ENCODE results near the gene FMN2. TPM values are rescaled to one million over a fixed set of nuclear protein-coding genes. Genes with fewer than 3 reads are reported as not detected.

The FMN2 gene
- total RNA-seq, 1 experiment from 2014 or later, result 0.59 TPM

- H3K4me2 ChIP-seq (ENCODE audit: insufficient read depth, insufficient read length, low read length), result no peak overlapping the region
- H4K20me1 ChIP-seq (ENCODE audit: control insufficient read depth, insufficient read depth, insufficient read length), result no peaks in the 10 kb centered on the region
- no peak overlapping the region for H2BK15ac ChIP-seq (ENCODE audit: low read depth, low read length)
- H3K23me2 ChIP-seq (ENCODE audit: insufficient read length, low read depth, low read length, poor library complexity, severe bottlenecking), result no peaks in the 10 kb centered on the region
- H2BK20ac ChIP-seq (ENCODE audit: low read depth, low read length, poor library complexity, severe bottlenecking), result no peak overlapping the region
- H3K23ac ChIP-seq (ENCODE audit: insufficient read length, low read depth, low read length), result no peak overlapping the region
- H3K14ac ChIP-seq (ENCODE audit: insufficient read depth, low read length), result no peak overlapping the region
- Mint-ChIP-seq H3K27me3 (ENCODE audit: low read depth) (no peaks in the 10 kb centered on the region), H3K4me3 (no peak overlapping the region), H3K36me3 (ENCODE audit: insufficient read depth in 1 of 3, low read depth in 3 of 3) (no peaks in the 10 kb centered on the region), H3K9me3 (no peaks in the 10 kb centered on the region), H3K27ac (no peak overlapping the region), H3K4me1 (peaks cover 5 to 6% of the 10 kb centered on the region in 2 experiments; a peak in 3 of 4 replicates)
- no peaks in the 10 kb centered on the region for H3K27me3 ChIP-seq (ENCODE audit: insufficient read depth, low read length)
- no peak overlapping the region for H4K8ac ChIP-seq (replicated peaks; ENCODE audit: insufficient read length, low read depth, low read length)
- H3K56ac ChIP-seq (ENCODE audit: insufficient read length, low read depth, low read length), result no peak overlapping the region
- H3K4me1 ChIP-seq (ENCODE audit: insufficient read depth, low read length), result peaks cover 8% of the 10 kb centered on the region; the same call in 1 of the 2 replicates
- no peak overlapping the region for H4K5ac ChIP-seq (ENCODE audit: insufficient read length, low read depth, low read length)
- no peak overlapping the region for H3K18ac ChIP-seq (ENCODE audit: insufficient read length, low read depth, low read length)
- H3K9me3 ChIP-seq (ENCODE audit: control insufficient read depth, low read depth, low read length), result no peaks in the 10 kb centered on the region
- H2BK5ac ChIP-seq (ENCODE audit: insufficient read length, low read length), result no peak overlapping the region
- H2AFZ ChIP-seq (ENCODE audit: low read length), result no peak overlapping the region
- H3K4ac ChIP-seq (ENCODE audit: low read depth, low read length), result no peak overlapping the region
- H2BK12ac ChIP-seq (ENCODE audit: insufficient read length, low read depth, low read length), result no peak overlapping the region
- TF ChIP-seq CTCF (conservative IDR thresholded peaks at IDR 0.05), result no peak
- peak overlapping the region; percentile 65 for H2AK5ac ChIP-seq (ENCODE audit: insufficient read length, low read length)
- no CpG with 5 or more reads among the region's 16 CpGs for WGBS (ENCODE audit: extremely low coverage, insufficient read length, low lambda C conversion rate)
- H2BK120ac ChIP-seq (ENCODE audit: low read depth, low read length, poor library complexity, severe bottlenecking), result no peak overlapping the region
- H3K9ac ChIP-seq (ENCODE audit: extremely low read depth, insufficient read length, low read length), result no peak overlapping the region
- no peaks in the 10 kb centered on the region for H3K79me1 ChIP-seq (ENCODE audit: insufficient read depth, low read depth, low read length, poor library complexity, severe bottlenecking)
- no peak for DNase-seq
- no peak overlapping the region for H3K27ac ChIP-seq (ENCODE audit: insufficient read length, low read depth, low read length)
- H3K79me2 ChIP-seq (ENCODE audit: insufficient read depth, low read length), result no peaks in the 10 kb centered on the region
- no peak overlapping the region for H3T11ph ChIP-seq (ENCODE audit: low read length)
- no peak overlapping the region for H4K91ac ChIP-seq (ENCODE audit: insufficient read length, low read depth, low read length)
Measured at GRCh38 chr1:240116831-240117769, 25.4 kb downstream of the FMN2 start.
